ENCODE data around the gene NBEA. TPM values are rescaled to one million over a fixed set of nuclear protein-coding genes. Genes with fewer than 3 reads are reported as not detected.

Gene NBEA
- total and polyA plus RNA-seq, 7 donors: 0.46 to 47.6 (median 38.0) TPM

- no peak for DNase-seq
- H3K36me3 ChIP-seq: no peaks in the 10 kb centered on the region
- TF ChIP-seq POLR2A (IDR thresholded peaks at IDR 0.05) (no peak), POLR2AphosphoS5 (IDR thresholded peaks at IDR 0.05) (no peak), CTCF (IDR thresholded peaks at IDR 0.05) (no peak), EP300 (IDR thresholded peaks at IDR 0.05) (no peak)
- intact Hi-C loops (cut with DNase I): no loop called here
- H3K4me3 ChIP-seq: no peak overlapping the region
- no peaks in the 10 kb centered on the region for H3K4me1 ChIP-seq
- H3K9me3 ChIP-seq: no peaks in the 10 kb centered on the region
- H3K27ac ChIP-seq: no peak overlapping the region
- WGBS, 2 donors: 78% methylated on average over 7 of the region's 7 CpGs
- H3K27me3 ChIP-seq: no peaks in the 10 kb centered on the region
Observed at GRCh38 chr13:35706281-35706680, 764.2 kb downstream of the NBEA start.

GRCh38 chr13:35706721-35707120, 764.7 kb downstream of the NBEA start:
- intact Hi-C loops (cut with DNase I): no loop called here
- no peak overlapping the region for H3K27ac ChIP-seq
- no peaks in the 10 kb centered on the region for H3K27me3 ChIP-seq
- no peak for DNase-seq
- H3K36me3 ChIP-seq: no peaks in the 10 kb centered on the region
- H3K4me3 ChIP-seq: no peak overlapping the region
- no peak for TF ChIP-seq POLR2A (IDR thresholded peaks at IDR 0.05)
- no peaks in the 10 kb centered on the region for H3K4me1 ChIP-seq
- 62 to 79% methylated on average over 8 of the region's 8 CpGs for WGBS, 2 donors
- no peaks in the 10 kb centered on the region for H3K9me3 ChIP-seq

- intact Hi-C loops (cut with DNase I): no loop called here
- 78 to 87% methylated on average over 8 of the region's 8 CpGs for WGBS, 2 donors
Observed at GRCh38 chr13:35711909-35712308, 769.8 kb downstream of the NBEA start.

GRCh38 chr13:35712907-35713761, 771.1 kb downstream of the NBEA start:
- TF ChIP-seq EP300 (IDR thresholded peaks at IDR 0.05) (no peak), POLR2AphosphoS5 (IDR thresholded peaks at IDR 0.05) (no peak), CTCF (IDR thresholded peaks at IDR 0.05) (no peak), POLR2A (IDR thresholded peaks at IDR 0.05) (no peak)
- peaks cover 0 to 27% (median 21%) of the 10 kb centered on the region in 4 donors for H3K4me1 ChIP-seq
- WGBS, 2 donors: 64 to 68% methylated on average over 11 of the region's 11 CpGs
- peak overlapping the region in 2 of 4 donors; percentile 49 to 54 for H3K27ac ChIP-seq
- no peaks in the 10 kb centered on the region for H3K36me3 ChIP-seq
- H3K9me3 ChIP-seq: no peaks in the 10 kb centered on the region
- H3K27me3 ChIP-seq: no peaks in the 10 kb centered on the region
- intact Hi-C loops (cut with DNase I): no loop called here
- DNase-seq: no peak
- no peak overlapping the region for H3K4me3 ChIP-seq

More at GRCh38 chr13:35711909-35712308, 769.8 kb downstream of the NBEA start:
- H3K27me3 ChIP-seq: no peaks in the 10 kb centered on the region
- peak; percentile 35 for DNase-seq
- H3K4me3 ChIP-seq: no peak overlapping the region
- H3K9me3 ChIP-seq: no peaks in the 10 kb centered on the region
- peaks cover 0 to 27% (median 21%) of the 10 kb centered on the region in 4 donors for H3K4me1 ChIP-seq
- H3K36me3 ChIP-seq: no peaks in the 10 kb centered on the region
- no peak overlapping the region for H3K27ac ChIP-seq
- TF ChIP-seq POLR2AphosphoS5 (IDR thresholded peaks at IDR 0.05) (no peak), POLR2A (IDR thresholded peaks at IDR 0.05) (no peak), CTCF (IDR thresholded peaks at IDR 0.05) (no peak), EP300 (IDR thresholded peaks at IDR 0.05) (no peak)

GRCh38 chr13:35714121-35714520, 772.1 kb downstream of the NBEA start:
- TF ChIP-seq POLR2A (IDR thresholded peaks at IDR 0.05) (no peak), POLR2AphosphoS5 (IDR thresholded peaks at IDR 0.05) (no peak), CTCF (IDR thresholded peaks at IDR 0.05) (no peak), EP300 (IDR thresholded peaks at IDR 0.05) (no peak)
- DNase-seq: no peak
- Histone ChIP-seq H3K4me1 (peaks cover 0 to 27% (median 21%) of the 10 kb centered on the region in 4 donors), H3K9me3 (no peaks in the 10 kb centered on the region), H3K27me3 (no peaks in the 10 kb centered on the region), H3K4me3 (no peak overlapping the region), H3K36me3 (no peaks in the 10 kb centered on the region), H3K27ac (peak overlapping the region in 2 of 4 donors; percentile 11 to 54)
- intact Hi-C loops (cut with DNase I): no loop called here
- 64 to 77% methylated on average over 6 of the region's 6 CpGs for WGBS, 2 donors

Measured in sigmoid colon (tissue), 7 donors.